ENCODE results near the gene KRT75. TPM values are rescaled to one million over a fixed set of nuclear protein-coding genes. Genes with fewer than 3 reads are reported as not detected.

The KRT75 gene
- polyA plus RNA-seq, 2 of the 4 experiments (the other 2 are of a cell fraction): not detected

- Histone ChIP-seq H3K4me1 (peaks cover 29% of the 10 kb centered on the region), H3K27ac (peak overlapping the region; percentile 33 to 72; a peak in 4 of 6 replicates), H3K4me2 (0 out of 3 replicates have a peak overlapping the region, but pooled peaks have one; percentile 2), H3K9me3 (no peaks in the 10 kb centered on the region), H3K4me3 (no peak overlapping the region)
- ChIA-PET POLR2A (no interaction called here), CTCF (interaction anchor here (0.6 to 46.1 kb wide), 28 partner anchors 8 to 482 kb away, joined by 3 to 1221 read pairs (median 5); partner anchors contain the start of genes KRT5 and KRT80)
- TF ChIP-seq USF2 (IDR thresholded peaks at IDR 0.05) (no peak), GATA3 (IDR thresholded peaks at IDR 0.05; ENCODE audit: borderline replicate concordance) (no peak), E2F6 (IDR thresholded peaks at IDR 0.05; ENCODE audit: borderline replicate concordance, low read depth) (no peak), CEBPB (IDR thresholded peaks at IDR 0.05) (no peak), MAX (IDR thresholded peaks at IDR 0.05) (peak; percentile 49)
- peak in 1 of 2 experiments; percentile 29 for DNase-seq (ENCODE audit: low read depth in 1 of 2, low spot score in 1 of 2)
- peak in 1 of 2 experiments; percentile 5; a peak in 1 of 6 replicates for ATAC-seq
- 60% methylated on average over 4 of the region's 4 CpGs for WGBS (ENCODE audit: missing lambda C conversion rate)
- FAIRE-seq: no peak
Observed at GRCh38 chr12:52391618-52392002, 42.6 kb downstream of the KRT75 start.

- DNase-seq (ENCODE audit: low read depth in 1 of 2, low spot score in 1 of 2) (peak; percentile 58 to 62), FAIRE-seq (no peak), ATAC-seq (peak; percentile 69 to 87)
- Histone ChIP-seq H3K4me3 (no peak overlapping the region), H3K4me1 (peaks cover 24% of the 10 kb centered on the region), H3K27ac (peak overlapping the region; percentile 33 to 72; a peak in 5 of 6 replicates), H3K9me3 (no peaks in the 10 kb centered on the region), H3K4me2 (0 out of 3 replicates have a peak overlapping the region, but pooled peaks have one; percentile 2)
- 53% methylated on average over 11 of the region's 11 CpGs for WGBS (ENCODE audit: missing lambda C conversion rate)
- TF ChIP-seq RAD21 (conservative IDR thresholded peaks at IDR 0.05 in 1 of 2, IDR thresholded peaks at IDR 0.05 in 1 of 2) (peak; percentile 78 to 80), SMC3 (IDR thresholded peaks at IDR 0.05) (peak; percentile 90), EHF (CRISPR knock-in tag; IDR thresholded peaks at IDR 0.05) (no peak), CTCF (IDR thresholded peaks at IDR 0.05) (peak; percentile 61), POLR2AphosphoS2 (conservative IDR thresholded peaks at IDR 0.05; ENCODE audit: low read length) (no peak)
- CTCF ChIA-PET: interaction anchor here (0.6 to 46.1 kb wide), 34 partner anchors 7 to 483 kb away, joined by 3 to 1221 read pairs (median 4); partner anchors contain the start of genes KRT5 and KRT80
- POLR2A ChIA-PET: no interaction called here
Observed at GRCh38 chr12:52390739-52391617, 43.2 kb downstream of the KRT75 start.

- DNase-seq (ENCODE audit: low read depth in 1 of 2, low spot score in 1 of 2): no peak
- no peak for FAIRE-seq
- Histone ChIP-seq H3K9me3 (no peaks in the 10 kb centered on the region), H3K27ac (peak overlapping the region in 1 of 2 experiments; percentile 72; a peak in 2 of 6 replicates), H3K4me3 (no peak overlapping the region), H3K4me1 (peaks cover 23% of the 10 kb centered on the region), H3K4me2 (no peak overlapping the region)
- ATAC-seq: no peak
- WGBS (ENCODE audit: missing lambda C conversion rate): 72% methylated on average over 9 of the region's 9 CpGs
- ChIA-PET POLR2A (no interaction called here), CTCF (interaction anchor here (0.9 to 46.1 kb wide), 12 partner anchors 9 to 484 kb away, joined by 3 to 1221 read pairs (median 8); no protein-coding TSS in a partner anchor)
- TF ChIP-seq BCL3 (IDR thresholded peaks at IDR 0.05): no peak
- TF ChIP-seq NFE2L2 (conservative IDR thresholded peaks at IDR 0.05; ENCODE audit: low read length): no peak
- no peak for TF ChIP-seq TP53 (CRISPR knock-in tag; IDR thresholded peaks at IDR 0.05)
- no peak for TF ChIP-seq MYC (IDR thresholded peaks at IDR 0.05; ENCODE audit: borderline replicate concordance, low read length)
- no peak for TF ChIP-seq HES2 (IDR thresholded peaks at IDR 0.05)
- TF ChIP-seq EP300 (IDR thresholded peaks at IDR 0.05): no peak
- TF ChIP-seq FOSB (CRISPR knock-in tag; IDR thresholded peaks at IDR 0.05): no peak
- no peak for TF ChIP-seq ZNF302 (CRISPR knock-in tag; IDR thresholded peaks at IDR 0.05)
- TF ChIP-seq CHD2 (IDR thresholded peaks at IDR 0.05; ENCODE audit: low read length, partially characterized antibody): no peak
- no peak for TF ChIP-seq HMGXB4 (CRISPR knock-in tag; IDR thresholded peaks at IDR 0.05; ENCODE audit: borderline replicate concordance)
- no peak for TF ChIP-seq EHMT2 (IDR thresholded peaks at IDR 0.05; ENCODE audit: low read depth)
Observed at GRCh38 chr12:52389313-52390207, 44.6 kb downstream of the KRT75 start.
